ENCODE data around the gene GNAT1.
"Not testable (repeated sequence)": the region's sequence is repeated elsewhere in the genome, so short reads cannot be mapped to it uniquely, and the experiment has no call there.

The GNAT1 gene

GRCh38 chr3:50242851-50243542, 51.6 kb downstream of the GNAT1 start:
- DNase-seq (ENCODE audit: low spot score): peak; percentile 91

GRCh38 chr3:50243543-50243895, 52.1 kb downstream of the GNAT1 start:
- no peak for DNase-seq (ENCODE audit: low spot score)

GRCh38 chr3:50244813-50245212, 53.4 kb downstream of the GNAT1 start:
- not testable (repeated sequence) for DNase-seq (ENCODE audit: low spot score)

- DNase-seq (ENCODE audit: low spot score): no peak
Measured at GRCh38 chr3:50245251-50245745, 53.9 kb downstream of the GNAT1 start.

GRCh38 chr3:50245831-50246516, 54.6 kb downstream of the GNAT1 start:
- DNase-seq (ENCODE audit: low spot score): peak; percentile 91

- peak; percentile 92 for DNase-seq (ENCODE audit: low spot score)
Measured at GRCh38 chr3:50246517-50246954, 55.1 kb downstream of the GNAT1 start.
